Esophagus muscularis mucosa (tissue), 3 donors: ENCODE data around the gene DIO2.

Experiments
- POLR2A ChIP-seq: fragments of 450-650 bp; IDR thresholded peaks from one replicate; pipeline ENCODE4 v1.6.1; 2017; ENCODE audit warnings: antibody characterized with exemption, moderate library complexity, mild to moderate bottlenecking, low read depth
- POLR2AphosphoS5 ChIP-seq, 2 donors: sonication (generic); formaldehyde crosslinking; IDR thresholded peaks; one replicate each; pipeline ENCODE4 v1.6.1; 2017; ENCODE audit warnings: antibody characterized with exemption in 2 of 2
- TF ChIP-seq, protein P1 (sequence below), 3 experiments: fragments of 200-600 bp in 2 of 3; fragments of 450-650 bp in 1 of 3; sonication (generic) in 2 of 3; IDR thresholded peaks; one replicate each; pipeline ENCODE4 v1.5.1; 2017 to 2019; ENCODE audit warnings: antibody characterized with exemption in 3 of 3, mild to moderate bottlenecking in 2 of 3, moderate library complexity in 1 of 3

- no peak for TF ChIP-seq POLR2AphosphoS5 (IDR thresholded peaks at IDR 0.05)
- TF ChIP-seq, protein P1, sequence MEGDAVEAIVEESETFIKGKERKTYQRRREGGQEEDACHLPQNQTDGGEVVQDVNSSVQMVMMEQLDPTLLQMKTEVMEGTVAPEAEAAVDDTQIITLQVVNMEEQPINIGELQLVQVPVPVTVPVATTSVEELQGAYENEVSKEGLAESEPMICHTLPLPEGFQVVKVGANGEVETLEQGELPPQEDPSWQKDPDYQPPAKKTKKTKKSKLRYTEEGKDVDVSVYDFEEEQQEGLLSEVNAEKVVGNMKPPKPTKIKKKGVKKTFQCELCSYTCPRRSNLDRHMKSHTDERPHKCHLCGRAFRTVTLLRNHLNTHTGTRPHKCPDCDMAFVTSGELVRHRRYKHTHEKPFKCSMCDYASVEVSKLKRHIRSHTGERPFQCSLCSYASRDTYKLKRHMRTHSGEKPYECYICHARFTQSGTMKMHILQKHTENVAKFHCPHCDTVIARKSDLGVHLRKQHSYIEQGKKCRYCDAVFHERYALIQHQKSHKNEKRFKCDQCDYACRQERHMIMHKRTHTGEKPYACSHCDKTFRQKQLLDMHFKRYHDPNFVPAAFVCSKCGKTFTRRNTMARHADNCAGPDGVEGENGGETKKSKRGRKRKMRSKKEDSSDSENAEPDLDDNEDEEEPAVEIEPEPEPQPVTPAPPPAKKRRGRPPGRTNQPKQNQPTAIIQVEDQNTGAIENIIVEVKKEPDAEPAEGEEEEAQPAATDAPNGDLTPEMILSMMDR (IDR thresholded peaks at IDR 0.05) = no peak
- TF ChIP-seq POLR2A = no peak
Measured at GRCh38 chr14:80176893-80177292, 34.4 kb downstream of the DIO2 start.
